IgD-negative memory B cell (primary cell): ENCODE data around the gene TMEM176B. TPM values are rescaled to one million over a fixed set of nuclear protein-coding genes. Genes with fewer than 3 reads are reported as not detected.
A peak's percentile ranks its signal among the peaks of the same experiment; 100 is the strongest.
"Not testable (repeated sequence)": the region's sequence is repeated elsewhere in the genome, so short reads cannot be mapped to it uniquely, and the experiment has no call there.

ENCODE experiments used
- H3K27ac Mint-ChIP-seq, 3 donors: one replicate each; pipeline ENCODE4 v1.8.0; 2020 to 2022; ENCODE audit warnings: mild to moderate bottlenecking in 3 of 3, mixed read lengths in 3 of 3, moderate library complexity in 1 of 3
- H3K27me3 Mint-ChIP-seq: one replicate; pipeline ENCODE4 v1.8.0; 2021; ENCODE audit warnings: mixed read lengths
- H3K36me3 Mint-ChIP-seq: one replicate; pipeline ENCODE4 v1.8.0; 2020; ENCODE audit warnings: mild to moderate bottlenecking, mixed read lengths
- H3K4me1 Mint-ChIP-seq, 3 donors: one replicate each; pipeline ENCODE4 v1.8.0; 2020 to 2022; ENCODE audit warnings: mixed read lengths in 3 of 3, mild to moderate bottlenecking in 1 of 3
- H3K4me3 Mint-ChIP-seq, 4 donors: one replicate each; pipeline ENCODE4 v1.8.0; 2020 to 2022; ENCODE audit warnings: mild to moderate bottlenecking in 4 of 4, mixed read lengths in 4 of 4, moderate library complexity in 3 of 4
- H3K9me3 Mint-ChIP-seq, 3 donors: one replicate each; pipeline ENCODE4 v1.8.0; 2020 to 2021; ENCODE audit warnings: mixed read lengths in 3 of 3, mild to moderate bottlenecking in 1 of 3
- polyA plus RNA-seq: library from polyadenylated mRNA; unstranded; fragments of 300-500 nt; fragmentation: Illumina TruSeq; gene quantifications from one replicate; pipeline ENCODE4 v1.2.3, GENCODE V29; 2021

TMEM176B gene
- polyA plus RNA-seq, 1 donor from 2014 or later, result 2.4 TPM

GRCh38 chr7:150788474-150789269 is 11.5 kb downstream of the TMEM176B start:
- Mint-ChIP-seq H3K27ac (no peak overlapping the region), H3K9me3 (no peaks in the 10 kb centered on the region), H3K27me3 (peaks cover 5% of the 10 kb centered on the region), H3K4me1 (peaks cover 13 to 15% (median 13%) of the 10 kb centered on the region in 3 donors), H3K4me3 (peak overlapping the region in 1 of 4 donors; percentile 15), H3K36me3 (no peaks in the 10 kb centered on the region)

DNA sequence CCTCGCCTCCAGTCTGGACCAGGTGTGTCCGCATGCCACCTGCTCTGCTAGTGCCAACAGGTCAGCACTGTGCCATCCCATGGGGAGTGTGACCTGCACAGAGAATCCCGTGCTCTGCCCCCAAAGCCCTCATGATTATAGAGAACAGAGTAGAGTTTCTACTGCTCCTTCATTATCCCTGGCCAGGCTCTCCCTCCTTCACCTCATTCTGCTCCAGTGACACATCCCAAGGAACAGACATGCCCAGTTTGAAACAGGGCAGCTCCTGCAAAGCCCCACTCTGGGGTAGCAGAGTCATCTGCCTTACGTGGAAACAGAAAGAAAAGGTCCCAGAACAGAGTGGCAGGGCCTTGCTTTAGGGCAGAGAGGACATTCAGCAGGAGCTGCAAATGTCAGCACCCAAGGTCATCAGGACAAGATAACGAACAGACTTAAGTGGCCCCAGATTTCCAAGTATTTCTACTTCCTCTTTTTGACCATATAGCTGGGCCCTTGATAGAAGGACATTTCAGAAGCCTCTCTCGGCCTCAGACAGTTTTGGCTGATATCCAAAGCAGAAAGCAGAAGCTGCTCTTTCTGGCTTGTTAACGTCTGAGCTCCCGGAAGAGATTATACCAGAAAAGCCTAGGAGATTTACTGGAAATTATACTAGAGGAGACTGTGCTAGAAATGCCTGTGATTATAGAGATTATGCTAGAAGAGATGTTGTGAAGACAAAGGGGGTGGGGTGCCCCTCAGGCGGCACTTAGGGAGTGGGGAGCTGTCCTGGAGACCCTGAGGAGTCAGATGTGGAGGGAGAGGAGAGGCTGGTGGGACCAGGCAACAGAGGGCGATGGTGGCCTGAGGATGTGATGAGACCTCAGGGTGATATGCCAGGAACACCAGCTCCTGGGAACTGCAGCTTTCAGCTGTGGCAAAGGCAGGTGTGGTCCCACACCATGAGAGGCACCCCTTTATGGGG is 12.6 kb downstream of the TMEM176B start:
- H3K4me1 Mint-ChIP-seq, result peaks cover 13 to 15% (median 13%) of the 10 kb centered on the region in 3 donors
- no peaks in the 10 kb centered on the region for H3K36me3 Mint-ChIP-seq
- H3K4me3 Mint-ChIP-seq, result peak overlapping the region in 1 of 4 donors; percentile 0
- peaks cover 5% of the 10 kb centered on the region for H3K27me3 Mint-ChIP-seq
- H3K27ac Mint-ChIP-seq, result peak overlapping the region in 1 of 3 donors; percentile 82
- no peaks in the 10 kb centered on the region for H3K9me3 Mint-ChIP-seq

DNA sequence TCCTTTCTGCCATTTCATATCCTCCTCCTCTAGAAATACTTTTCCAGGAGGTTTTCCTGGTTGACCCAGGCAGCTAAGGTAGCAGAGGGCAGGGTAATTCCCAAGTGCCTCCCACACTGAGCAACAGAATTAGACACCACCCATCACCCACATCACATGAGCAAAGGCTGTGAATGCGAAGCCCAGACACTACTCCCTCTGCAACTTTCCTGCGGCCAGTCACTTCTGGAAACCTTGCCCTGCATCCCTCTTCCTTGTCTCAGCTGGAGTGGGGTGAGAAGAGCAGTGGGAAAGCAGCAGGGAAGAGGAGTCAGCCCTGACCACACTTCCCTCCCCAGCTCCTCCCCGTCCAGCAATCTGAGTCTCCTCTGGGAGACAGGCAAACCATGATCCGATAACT is 15.2 kb downstream of the TMEM176B start:
- Mint-ChIP-seq H3K36me3 (no peaks in the 10 kb centered on the region), H3K27me3 (peaks cover 13% of the 10 kb centered on the region), H3K27ac (peak overlapping the region in 1 of 3 donors; percentile 50), H3K4me3 (no peak overlapping the region), H3K9me3 (no peaks in the 10 kb centered on the region), H3K4me1 (peaks cover 13 to 15% (median 13%) of the 10 kb centered on the region in 3 donors)

- H3K27me3 Mint-ChIP-seq, result peaks cover 13% of the 10 kb centered on the region
- no peaks in the 10 kb centered on the region for H3K36me3 Mint-ChIP-seq
- no peaks in the 10 kb centered on the region for H3K9me3 Mint-ChIP-seq
- H3K4me1 Mint-ChIP-seq, result peaks cover 13 to 15% (median 13%) of the 10 kb centered on the region in 3 donors
- no peak overlapping the region for H3K4me3 Mint-ChIP-seq
- peak overlapping the region in 1 of 3 donors; percentile 50 for H3K27ac Mint-ChIP-seq
Observed at GRCh38 chr7:150784120-150784736, 15.9 kb downstream of the TMEM176B start.

- H3K4me1 Mint-ChIP-seq, result peaks cover 5 to 8% (median 8%) of the 10 kb centered on the region in 3 donors
- H3K27ac Mint-ChIP-seq, result no peak overlapping the region
- no peaks in the 10 kb centered on the region for H3K36me3 Mint-ChIP-seq
- H3K27me3 Mint-ChIP-seq, result peaks cover 10% of the 10 kb centered on the region
- no peaks in the 10 kb centered on the region for H3K9me3 Mint-ChIP-seq
- no peak overlapping the region for H3K4me3 Mint-ChIP-seq
Observed at GRCh38 chr7:150781961-150782360, 18.2 kb downstream of the TMEM176B start.

GRCh38 chr7:150781103-150781502 is 19.1 kb downstream of the TMEM176B start:
- H3K4me3 Mint-ChIP-seq, result no peak overlapping the region
- H3K4me1 Mint-ChIP-seq, result peaks cover 5 to 8% (median 7%) of the 10 kb centered on the region in 3 donors
- H3K27me3 Mint-ChIP-seq, result peaks cover 10% of the 10 kb centered on the region
- H3K36me3 Mint-ChIP-seq, result no peaks in the 10 kb centered on the region
- no peaks in the 10 kb centered on the region for H3K9me3 Mint-ChIP-seq
- H3K27ac Mint-ChIP-seq, result no peak overlapping the region

DNA sequence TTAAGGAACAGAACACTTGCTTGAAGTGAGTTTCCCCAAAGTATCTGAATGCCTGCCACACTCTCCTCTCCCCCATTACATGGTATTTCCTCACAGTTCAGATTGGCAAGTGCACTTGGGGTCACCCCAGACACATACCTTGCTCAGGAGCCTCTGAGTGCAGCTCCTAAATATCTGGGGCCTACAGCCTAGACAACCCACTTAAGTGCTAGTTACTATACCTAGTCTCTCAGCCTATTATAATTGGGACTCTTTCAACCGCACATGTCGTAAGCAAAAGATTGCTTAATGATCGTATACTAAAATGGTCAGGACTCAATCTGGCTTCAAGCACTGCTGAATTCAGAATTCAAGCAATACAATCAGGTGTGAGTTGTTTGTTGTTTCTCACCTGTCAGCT is 19.9 kb downstream of the TMEM176B start:
- H3K9me3 Mint-ChIP-seq, result peaks cover 0 to 2% (median 0%) of the 10 kb centered on the region in 3 donors
- no peak overlapping the region for H3K27ac Mint-ChIP-seq
- H3K27me3 Mint-ChIP-seq, result peaks cover 10% of the 10 kb centered on the region
- H3K4me3 Mint-ChIP-seq, result no peak overlapping the region
- H3K36me3 Mint-ChIP-seq, result no peaks in the 10 kb centered on the region
- peaks cover 0 to 5% (median 2%) of the 10 kb centered on the region in 3 donors for H3K4me1 Mint-ChIP-seq

- no peaks in the 10 kb centered on the region for H3K36me3 Mint-ChIP-seq
- H3K27ac Mint-ChIP-seq, result no peak overlapping the region
- peaks cover 0 to 10% (median 3%) of the 10 kb centered on the region in 3 donors for H3K9me3 Mint-ChIP-seq
- H3K4me1 Mint-ChIP-seq, result peaks cover 0 to 3% (median 2%) of the 10 kb centered on the region in 3 donors
- no peak overlapping the region for H3K4me3 Mint-ChIP-seq
- peaks cover 10% of the 10 kb centered on the region for H3K27me3 Mint-ChIP-seq
Observed at GRCh38 chr7:150778738-150779301, 21.3 kb downstream of the TMEM176B start.

DNA sequence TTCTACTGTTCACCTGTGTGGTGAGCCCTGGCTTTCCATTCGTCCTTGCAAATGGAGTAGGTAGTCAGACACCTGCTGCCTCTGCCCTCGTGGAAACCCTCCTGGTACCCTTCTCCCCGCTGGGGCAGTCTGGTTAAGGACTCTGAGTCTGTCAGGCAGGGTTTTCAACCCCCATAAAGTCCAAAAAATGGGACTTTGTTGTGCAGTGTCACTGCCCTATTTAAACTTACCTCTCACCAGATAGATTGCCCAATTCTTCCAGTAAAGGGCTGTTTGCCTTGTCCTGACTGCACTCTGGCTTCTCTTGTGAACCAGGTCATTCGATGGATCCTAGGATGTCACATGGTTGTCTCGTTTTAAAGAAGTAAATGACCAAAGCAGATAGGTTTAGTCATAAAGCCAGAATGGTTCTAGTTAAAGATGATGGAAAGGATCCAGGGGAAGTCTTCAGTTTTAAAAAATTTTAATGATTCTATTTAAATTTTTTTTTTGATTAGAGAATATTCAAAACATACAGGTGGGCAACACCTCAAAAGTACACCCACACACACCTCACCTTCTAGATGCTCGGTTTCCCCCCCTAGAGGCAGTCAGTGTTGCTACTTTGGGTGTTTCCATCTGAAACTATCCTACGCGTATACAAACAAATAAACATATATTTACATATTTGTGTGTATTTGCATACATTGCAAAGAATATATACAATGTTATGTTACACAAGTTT is 22.0 kb downstream of the TMEM176B start:
- no peak overlapping the region for H3K27ac Mint-ChIP-seq
- peaks cover 10% of the 10 kb centered on the region for H3K27me3 Mint-ChIP-seq
- no peaks in the 10 kb centered on the region for H3K36me3 Mint-ChIP-seq
- H3K9me3 Mint-ChIP-seq, result peaks cover 0 to 10% (median 9%) of the 10 kb centered on the region in 3 donors
- peaks cover 0 to 3% (median 2%) of the 10 kb centered on the region in 3 donors for H3K4me1 Mint-ChIP-seq
- H3K4me3 Mint-ChIP-seq, result no peak overlapping the region

DNA sequence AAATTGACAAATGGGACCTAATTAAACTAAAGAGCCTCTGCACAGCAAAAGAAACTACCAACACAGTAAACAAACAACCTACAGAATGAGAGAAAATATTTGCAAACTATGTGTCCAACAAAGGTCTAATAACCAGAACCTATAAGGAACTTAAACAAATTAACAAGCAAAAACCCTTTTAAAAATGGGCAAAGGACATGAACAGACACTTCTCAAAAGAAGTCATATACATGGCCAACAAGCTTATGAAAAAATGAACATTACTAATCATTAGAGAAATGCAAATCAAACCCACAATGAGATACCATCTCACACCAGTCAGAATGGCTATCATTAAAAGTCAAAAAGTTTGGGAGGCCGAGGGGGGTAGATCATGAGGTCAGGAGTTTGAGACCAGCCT is 26.0 kb downstream of the TMEM176B start:
- H3K4me3 Mint-ChIP-seq, H3K36me3 Mint-ChIP-seq, H3K4me1 Mint-ChIP-seq, H3K27ac Mint-ChIP-seq, H3K27me3 Mint-ChIP-seq: not testable (repeated sequence)
- H3K9me3 Mint-ChIP-seq, result peaks cover 0 to 18% (median 15%) of the 10 kb centered on the region in 3 donors

DNA sequence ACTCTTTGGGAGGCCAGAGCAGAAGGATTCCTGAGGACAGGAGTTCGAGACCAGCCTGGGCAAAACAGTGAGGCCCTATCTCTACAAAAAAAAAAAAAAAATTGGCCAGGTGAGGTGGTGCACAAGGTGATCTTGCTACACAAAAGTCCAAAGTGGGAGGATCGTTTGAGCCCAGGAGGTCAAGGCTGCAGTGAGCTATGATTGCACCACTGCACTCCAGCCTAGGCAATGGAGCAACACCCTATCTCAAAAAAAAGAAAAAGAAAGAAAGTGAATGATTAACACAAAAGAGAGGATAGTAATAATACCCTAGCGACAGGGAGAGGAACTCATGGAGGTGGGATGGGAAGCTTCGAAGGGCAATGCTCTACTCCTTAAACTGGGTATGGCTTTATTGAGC is 30.4 kb downstream of the TMEM176B start:
- no peaks in the 10 kb centered on the region for H3K36me3 Mint-ChIP-seq
- H3K27ac Mint-ChIP-seq, result no peak overlapping the region
- no peaks in the 10 kb centered on the region for H3K27me3 Mint-ChIP-seq
- peaks cover 0 to 15% (median 11%) of the 10 kb centered on the region in 3 donors for H3K9me3 Mint-ChIP-seq
- no peak overlapping the region for H3K4me3 Mint-ChIP-seq
- H3K4me1 Mint-ChIP-seq, result no peaks in the 10 kb centered on the region

- H3K27ac Mint-ChIP-seq, result no peak overlapping the region
- H3K36me3 Mint-ChIP-seq, result no peaks in the 10 kb centered on the region
- H3K27me3 Mint-ChIP-seq, result peaks cover 3% of the 10 kb centered on the region
- H3K4me1 Mint-ChIP-seq, result no peaks in the 10 kb centered on the region
- H3K4me3 Mint-ChIP-seq, result no peak overlapping the region
- peaks cover 0 to 10% (median 3%) of the 10 kb centered on the region in 3 donors for H3K9me3 Mint-ChIP-seq
Observed at GRCh38 chr7:150766334-150766709, 33.8 kb downstream of the TMEM176B start.

GRCh38 chr7:150759479-150759878 is 40.7 kb downstream of the TMEM176B start:
- Mint-ChIP-seq H3K9me3 (peaks cover 0 to 10% (median 6%) of the 10 kb centered on the region in 3 donors), H3K27ac (no peak overlapping the region), H3K4me3 (no peak overlapping the region), H3K4me1 (peaks cover 6 to 19% (median 15%) of the 10 kb centered on the region in 3 donors), H3K36me3 (peaks cover 2% of the 10 kb centered on the region), H3K27me3 (peaks cover 8% of the 10 kb centered on the region)

DNA sequence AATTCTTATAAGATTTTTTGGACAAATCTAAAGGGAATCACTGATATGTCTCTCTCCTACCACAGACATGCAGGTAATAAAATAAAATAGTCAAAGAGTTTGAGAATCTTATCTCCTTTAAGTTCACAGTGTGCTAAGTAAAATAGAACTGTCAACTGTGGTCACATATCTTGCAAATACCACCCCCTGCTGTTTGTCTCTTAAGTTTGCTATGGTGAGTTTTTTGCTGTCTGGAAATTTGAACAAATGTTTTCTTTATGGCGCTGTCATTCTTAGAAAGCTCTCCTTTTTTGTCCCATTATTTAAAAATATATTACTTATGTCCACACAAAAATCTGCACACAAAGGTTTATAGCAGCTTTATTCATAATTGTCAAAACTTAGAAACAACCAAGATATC is 43.3 kb downstream of the TMEM176B start:
- H3K4me3 Mint-ChIP-seq, result peak overlapping the region in 1 of 4 donors; percentile 73
- H3K27me3 Mint-ChIP-seq, result peaks cover 9% of the 10 kb centered on the region
- H3K36me3 Mint-ChIP-seq, result peaks cover 2% of the 10 kb centered on the region
- peaks cover 0 to 7% (median 6%) of the 10 kb centered on the region in 3 donors for H3K9me3 Mint-ChIP-seq
- H3K27ac Mint-ChIP-seq, result no peak overlapping the region
- peaks cover 6 to 19% (median 15%) of the 10 kb centered on the region in 3 donors for H3K4me1 Mint-ChIP-seq
